ENCODE data around the gene KHDC4.

- no peak for TF ChIP-seq EZH2 (IDR thresholded peaks at IDR 0.05)
- no peak for TF ChIP-seq POLR2AphosphoS5 (IDR thresholded peaks at IDR 0.05; ENCODE audit: borderline replicate concordance, low read depth, low read length)
- TF ChIP-seq FOXP2 (optimal IDR thresholded peaks at IDR 0.05; ENCODE audit: control extremely low read depth, extremely low read length, insufficient read depth) = no peak
Observed at GRCh38 chr1:155877945-155878344, 56.3 kb downstream of the KHDC4 start.
